GM18517 (cell line): Measurements from ENCODE around the gene BAZ2A.
A peak's percentile ranks its signal among the peaks of the same experiment; 100 is the strongest.
"Not testable (repeated sequence)": the region's sequence is repeated elsewhere in the genome, so short reads cannot be mapped to it uniquely, and the experiment has no call there.

Source experiments
- ATAC-seq: cut with Tn5 transposase; IDR thresholded peaks from one replicate; pipeline ENCODE4 v1.9.1; 2021; ENCODE audit warnings: mild to moderate bottlenecking, moderate library complexity; ENCODE audit not compliant: unreplicated experiment

The BAZ2A gene

DNA sequence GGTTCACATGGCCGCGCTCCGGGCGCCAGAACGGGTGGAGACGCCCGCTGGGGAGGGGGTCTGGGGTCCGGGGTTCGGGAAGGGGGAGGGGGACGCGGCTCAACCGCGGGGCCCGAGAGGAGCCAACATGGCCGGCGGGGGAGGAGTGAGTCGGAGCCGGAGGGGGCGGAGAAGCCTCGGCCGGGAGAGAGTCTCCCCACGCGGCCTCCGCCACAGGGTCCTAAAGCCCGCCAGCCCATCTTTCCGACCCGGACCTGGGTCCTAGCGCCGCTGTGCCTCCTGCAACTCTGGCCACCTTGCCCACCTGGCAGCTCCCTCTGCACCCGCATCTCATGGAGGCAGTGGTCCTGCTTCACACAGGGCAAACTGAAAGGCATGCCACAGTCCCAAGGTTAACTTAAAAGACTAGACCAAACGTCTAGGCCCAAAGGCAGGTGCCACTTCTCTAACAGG, at the start of gene BAZ2A:
Gene BAZ2A, minus strand, starts transcription at position 147 of the 453 bp plus-strand sequence. CDS start 12,796 bp downstream, outside the sequence.
- ATAC-seq: peak; percentile 45

DNA sequence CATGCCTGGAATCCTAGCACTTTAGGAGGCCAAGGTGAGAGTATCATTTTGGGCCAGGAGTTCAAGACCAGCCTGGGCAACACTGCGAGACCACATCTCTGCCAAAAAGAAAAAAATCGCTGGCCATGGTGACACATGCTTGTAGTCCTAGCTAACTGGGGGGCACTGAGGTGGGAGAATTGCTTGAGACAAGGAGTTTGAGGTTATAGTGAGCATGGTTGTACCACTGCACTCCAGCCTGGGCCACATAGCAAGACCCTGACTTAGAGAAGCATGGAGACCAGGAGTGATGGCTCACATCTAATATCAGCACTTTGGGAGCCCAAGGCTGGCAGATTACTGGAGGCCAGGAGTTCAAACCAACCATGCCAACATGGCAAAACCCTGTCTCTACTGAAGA, 48.7 kb upstream of the BAZ2A start:
- no peak for ATAC-seq

DNA sequence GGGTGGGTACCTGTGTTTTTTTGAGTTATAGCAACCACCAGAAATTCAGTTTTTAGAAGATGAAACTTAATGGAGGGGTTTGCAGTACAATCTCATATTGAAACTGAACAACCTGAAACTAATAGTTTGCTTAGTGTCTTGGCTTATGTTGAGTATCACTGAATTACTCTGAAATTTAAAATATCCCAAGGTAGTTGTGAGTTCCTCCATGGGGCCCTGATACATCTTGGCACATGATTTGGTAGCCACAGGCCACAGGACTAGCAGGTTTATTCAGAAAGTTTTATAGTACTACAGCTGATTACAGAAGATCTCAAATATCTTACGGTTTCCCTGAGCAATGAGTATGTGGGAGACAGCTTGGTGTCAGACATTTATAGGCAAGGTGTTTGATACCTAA, 47.6 kb upstream of the BAZ2A start:
- peak; percentile 62 for ATAC-seq

DNA sequence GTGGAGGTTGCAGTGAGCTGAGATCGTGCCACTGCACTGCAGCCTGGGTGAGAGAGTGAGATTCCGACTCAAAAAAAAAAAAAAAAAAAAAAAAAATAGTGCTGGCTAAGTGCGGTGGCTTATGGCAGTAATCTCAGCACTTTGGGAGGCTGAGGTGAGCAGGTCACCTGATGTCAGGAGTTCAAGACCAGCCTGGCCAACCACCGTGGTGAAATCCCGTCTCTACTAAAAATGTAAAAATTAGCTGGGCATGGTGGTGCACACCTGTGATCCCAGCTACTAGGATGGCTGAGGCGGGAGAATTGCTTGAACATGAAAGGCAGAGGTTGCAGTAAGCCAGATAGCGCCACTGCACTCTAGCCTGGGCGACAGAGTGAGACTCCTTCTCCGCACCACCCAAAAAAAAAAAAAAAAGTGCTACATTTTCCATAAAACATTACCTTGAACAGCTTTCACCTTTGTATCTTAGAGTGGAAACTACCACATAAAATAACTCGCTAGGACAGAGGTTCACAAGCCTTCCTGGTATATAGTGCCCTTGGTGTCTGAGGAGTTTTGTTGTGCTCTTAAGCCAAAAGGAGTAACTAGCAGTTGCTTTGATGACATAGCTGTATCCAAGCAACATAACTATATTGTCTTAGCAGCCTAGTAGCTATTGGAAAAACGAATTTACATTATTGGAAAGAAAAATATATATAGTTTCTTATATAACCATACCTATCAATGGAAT, 46.9 kb upstream of the BAZ2A start:
- ATAC-seq: no peak

DNA sequence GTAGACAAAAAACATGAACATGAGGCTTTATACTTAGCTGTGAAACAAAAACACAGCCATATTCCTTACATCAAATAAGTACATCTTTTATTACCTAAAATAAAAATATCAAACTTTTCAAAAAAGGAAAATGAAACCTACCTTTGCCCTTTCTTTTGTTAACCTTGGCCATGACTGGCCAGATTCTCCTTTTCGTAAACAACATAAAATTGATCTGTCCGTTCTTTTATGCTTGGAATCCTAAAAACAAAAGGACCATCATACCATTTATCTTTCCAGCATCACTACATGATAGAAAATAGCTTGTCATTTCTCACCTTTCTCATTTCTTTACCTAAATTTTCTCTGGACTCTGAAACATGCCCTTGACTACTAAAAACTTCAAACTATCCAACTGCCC, 41.5 kb upstream of the BAZ2A start:
- no peak for ATAC-seq

DNA sequence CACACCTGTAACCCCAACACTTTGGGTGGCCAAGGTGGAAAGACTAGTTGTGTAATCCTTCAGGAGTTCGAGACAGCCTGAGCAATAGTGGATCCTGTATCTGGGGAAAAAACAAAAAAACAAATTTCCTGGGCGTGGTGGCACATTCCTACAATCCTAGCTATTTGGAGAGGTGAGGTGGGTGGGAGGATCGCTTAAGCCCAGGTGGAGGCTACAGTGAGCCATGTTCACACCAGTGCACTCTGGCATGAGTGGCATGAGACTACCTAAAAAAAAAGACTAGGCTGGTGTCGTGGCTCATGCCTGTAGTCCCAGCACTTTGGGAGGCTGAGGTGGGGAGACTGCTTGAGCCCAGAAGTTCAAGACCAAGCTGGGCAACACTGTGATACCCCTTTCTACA, 40.7 kb upstream of the BAZ2A start:
- ATAC-seq: no peak

DNA sequence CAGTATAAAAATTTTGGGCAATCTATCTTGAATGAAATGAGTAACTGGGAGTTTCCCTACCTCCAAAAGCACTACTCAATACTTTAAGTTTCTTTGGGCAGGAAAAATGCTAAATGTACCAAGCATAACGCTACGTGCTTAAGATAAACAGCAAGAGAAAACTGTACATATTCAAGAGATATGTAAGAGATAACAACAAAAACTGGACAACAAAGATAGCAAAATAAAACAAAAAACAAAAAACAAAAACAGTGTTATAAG, 38.0 kb upstream of the BAZ2A start:
- no peak for ATAC-seq

DNA sequence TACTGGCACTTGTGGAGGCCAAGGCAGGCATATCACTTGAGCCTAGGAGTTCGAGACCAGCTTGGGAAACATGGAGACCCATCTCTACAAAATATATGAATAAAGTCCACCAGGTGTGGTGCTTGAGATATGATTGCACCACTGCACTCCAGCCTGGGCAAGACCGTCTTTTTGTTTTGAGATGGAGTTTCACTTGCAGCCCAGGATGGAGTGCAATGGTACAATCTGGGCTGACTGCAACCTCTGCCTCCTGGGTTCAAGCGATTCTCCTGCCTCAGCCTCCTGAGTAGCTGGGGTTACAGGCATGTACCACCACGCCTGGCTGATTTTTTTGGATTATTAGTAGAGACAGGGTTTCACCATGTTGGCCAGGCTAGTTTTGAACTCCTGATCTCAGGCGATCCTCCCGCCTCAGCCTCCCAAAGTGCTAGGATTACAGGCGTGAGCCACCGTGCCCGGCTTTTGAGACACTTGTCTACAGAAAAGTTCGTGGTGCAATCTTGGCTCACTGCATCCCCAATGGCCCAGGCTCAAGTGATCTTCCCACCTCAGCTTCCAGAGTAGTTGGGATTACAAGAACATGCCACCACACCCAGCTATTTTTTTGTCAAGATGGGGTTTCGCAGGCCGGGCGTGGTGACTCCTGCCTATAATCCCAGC, 32.0 kb upstream of the BAZ2A start:
- no peak for ATAC-seq

DNA sequence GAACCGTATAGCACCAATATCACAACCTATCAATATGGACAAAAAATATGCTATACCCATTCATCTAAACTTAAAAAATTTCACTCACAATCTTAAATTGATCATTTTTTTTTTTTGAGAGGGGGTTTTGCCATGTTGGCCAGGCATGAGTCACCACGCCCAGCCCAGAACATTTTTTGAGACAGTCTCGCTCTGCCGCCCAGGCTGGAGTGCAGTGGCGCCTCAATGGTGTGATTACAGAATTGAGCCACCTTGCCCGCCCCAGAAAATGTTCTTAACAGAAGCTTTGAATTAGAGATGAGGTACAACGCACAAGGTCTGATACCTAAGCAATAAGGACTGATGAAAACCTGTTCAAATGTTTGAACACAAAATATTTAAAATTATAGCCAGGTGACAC, 31.4 kb upstream of the BAZ2A start:
- ATAC-seq: no peak

DNA sequence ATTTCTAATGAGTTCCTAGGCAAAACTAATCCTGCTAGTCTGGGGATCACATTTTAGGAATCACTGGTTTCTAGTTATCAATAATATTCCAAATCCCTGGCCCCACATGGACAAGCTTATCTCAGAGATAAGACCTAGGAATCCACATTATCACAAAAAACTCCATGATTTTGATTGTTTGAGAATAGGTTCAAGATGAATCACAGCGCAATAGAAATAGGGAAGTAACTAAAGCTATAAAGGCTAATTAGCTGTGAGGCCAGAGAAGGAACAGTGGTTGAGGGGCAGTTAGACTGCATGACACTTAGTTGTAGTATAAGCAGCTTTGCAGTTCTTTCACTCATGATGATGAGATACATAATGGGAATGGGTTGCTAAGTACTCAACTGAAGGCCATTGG, 28.8 kb upstream of the BAZ2A start:
- ATAC-seq: no peak

DNA sequence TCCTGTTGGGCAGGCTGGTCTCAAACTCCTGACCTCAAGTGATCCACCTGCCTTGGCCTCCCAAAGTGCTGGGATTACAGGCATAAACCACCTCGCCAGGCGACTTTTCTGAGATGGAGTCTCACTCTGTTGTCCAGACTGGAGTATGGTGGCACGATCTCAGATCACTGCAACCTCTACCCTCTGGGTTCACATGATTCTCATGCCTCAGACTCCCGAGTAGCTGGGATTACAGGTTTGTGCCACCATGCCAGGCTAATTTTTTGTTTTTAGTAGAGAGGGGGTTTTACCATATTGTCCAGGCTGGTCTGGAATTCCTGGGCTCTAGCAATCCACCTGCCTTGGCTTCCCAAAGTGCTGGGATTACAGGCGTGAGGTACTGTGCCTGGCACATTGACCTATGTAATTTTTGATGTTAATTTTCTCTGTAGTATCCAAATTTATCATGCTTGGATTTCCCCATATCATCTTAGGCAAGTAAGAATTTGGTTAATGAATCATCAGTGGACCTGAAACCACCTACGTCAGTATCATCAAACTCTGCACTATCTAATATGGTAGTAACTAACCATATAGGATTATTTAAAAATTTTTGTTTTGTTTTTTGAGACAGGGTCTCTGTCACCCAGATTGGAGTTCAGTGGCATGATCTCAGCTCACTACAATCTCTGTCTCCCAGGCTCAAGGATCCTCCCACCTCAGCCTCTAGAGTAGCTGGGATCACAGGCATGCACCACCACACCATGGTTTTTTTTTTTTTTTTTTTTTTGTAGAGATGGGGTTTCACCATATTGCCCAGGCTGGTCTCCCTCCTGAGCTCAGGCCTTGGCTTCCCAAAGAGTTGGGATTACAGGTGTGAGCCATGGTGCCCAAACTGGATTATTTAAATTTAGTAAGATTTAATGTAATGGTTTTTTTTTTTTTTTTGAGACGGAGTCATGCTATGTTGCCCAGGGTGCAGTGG, 27.6 kb upstream of the BAZ2A start:
- ATAC-seq: no peak

DNA sequence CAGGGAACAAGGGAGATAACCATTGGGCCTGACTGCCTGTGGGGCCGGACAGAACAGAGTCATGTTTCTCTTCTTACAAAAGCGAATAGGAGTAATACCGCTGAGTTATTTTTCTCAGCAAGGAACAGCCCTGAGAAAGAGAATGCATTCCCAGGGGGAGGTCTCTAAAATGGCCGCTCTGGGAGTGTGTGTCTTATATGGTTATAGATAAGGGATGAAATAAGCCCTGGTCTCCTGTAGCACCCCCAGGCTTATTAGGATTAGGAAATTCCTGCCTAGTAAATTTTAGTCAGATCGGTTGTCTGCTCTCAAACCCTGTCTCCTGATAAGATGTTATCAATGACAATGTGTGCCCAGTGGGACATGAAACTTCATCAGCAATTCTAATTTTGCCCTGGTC, 23.7 kb upstream of the BAZ2A start:
- not testable (repeated sequence) for ATAC-seq

DNA sequence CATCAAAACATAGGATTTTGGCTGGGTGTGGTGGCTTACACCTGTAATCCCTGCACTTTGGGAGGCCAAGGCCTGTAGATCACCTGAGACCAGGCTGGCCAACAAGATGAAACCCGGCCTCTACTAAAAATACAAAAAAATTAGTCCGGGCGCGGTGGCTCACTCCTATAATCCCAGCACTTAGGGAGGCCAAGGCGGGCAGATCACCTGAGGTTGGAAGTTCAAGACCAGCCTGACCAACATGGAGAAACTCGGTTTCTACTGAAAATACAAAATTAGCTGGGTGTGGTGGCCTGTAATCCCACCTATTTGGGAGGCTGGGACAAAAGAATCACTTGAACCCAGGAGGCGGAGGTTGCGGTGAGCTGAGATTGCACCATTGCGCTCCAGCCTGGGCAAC, 17.9 kb upstream of the BAZ2A start:
- ATAC-seq: not testable (repeated sequence)

DNA sequence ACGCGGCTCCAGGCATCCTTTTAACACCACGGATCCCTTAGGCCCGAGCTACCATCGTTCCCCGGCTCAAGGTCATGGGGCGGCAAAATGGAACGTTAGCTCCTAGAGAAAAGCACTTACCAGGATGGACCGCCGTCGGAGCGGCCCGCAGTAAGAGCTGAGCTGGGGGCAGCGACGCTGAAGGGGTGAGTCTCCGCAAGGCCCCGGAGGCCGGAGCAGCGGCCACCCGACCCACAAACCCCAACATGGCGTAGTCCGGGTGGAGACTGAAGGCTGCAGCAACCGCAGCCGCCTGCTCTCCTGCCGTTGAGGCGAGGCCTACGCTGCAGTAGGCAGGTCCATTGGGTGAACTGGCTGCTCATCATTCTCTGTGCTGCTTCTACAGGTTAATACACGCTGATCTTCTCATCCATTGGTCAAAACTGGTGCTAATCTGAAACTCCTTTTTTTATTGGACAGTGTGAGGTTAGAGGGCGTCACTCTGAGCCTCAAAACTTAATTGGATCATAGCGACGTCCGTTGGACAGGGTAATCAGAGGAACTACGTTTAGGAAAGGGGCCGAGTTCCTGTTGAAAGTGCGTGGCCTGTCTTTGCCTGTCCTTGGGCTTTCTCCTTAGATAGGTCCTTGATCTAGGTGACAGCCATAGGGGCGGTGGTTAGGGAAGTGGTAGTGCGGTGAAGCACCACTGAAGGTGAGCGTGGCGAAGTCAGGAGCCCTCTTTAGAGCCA, 15.8 kb upstream of the BAZ2A start, which contains the start of gene ATP5F1B:
Gene ATP5F1B, minus strand, starts transcription at position 268 of the 730 bp plus-strand sequence. Its CDS starts 21 bp downstream, at position 247.
- ATAC-seq: peak; percentile 99

DNA sequence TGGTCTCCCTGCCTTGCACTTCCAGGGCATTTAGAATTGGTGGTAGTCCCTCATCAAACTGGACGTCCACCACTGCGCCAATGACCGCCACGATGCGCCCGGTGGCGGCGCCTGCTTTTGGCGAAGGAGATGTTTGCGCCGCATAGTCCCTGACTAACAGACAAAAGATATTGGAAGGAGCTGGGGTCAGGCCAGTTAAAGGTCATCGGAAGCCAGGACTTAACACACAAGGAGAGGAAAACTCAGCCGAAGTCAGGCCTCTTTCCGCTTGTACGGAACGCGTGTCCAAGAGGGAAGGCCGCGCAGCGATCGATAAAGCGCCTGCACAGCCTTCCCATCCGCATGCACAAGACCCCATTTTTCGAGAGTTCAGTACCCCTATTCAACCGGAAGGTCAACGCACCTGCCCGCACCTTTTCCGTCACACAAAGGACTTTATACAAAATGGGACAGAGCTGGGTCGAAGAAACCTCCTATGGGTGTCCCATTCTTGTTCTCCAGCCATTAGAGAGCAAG, 15.1 kb upstream of the BAZ2A start:
- no peak for ATAC-seq

DNA sequence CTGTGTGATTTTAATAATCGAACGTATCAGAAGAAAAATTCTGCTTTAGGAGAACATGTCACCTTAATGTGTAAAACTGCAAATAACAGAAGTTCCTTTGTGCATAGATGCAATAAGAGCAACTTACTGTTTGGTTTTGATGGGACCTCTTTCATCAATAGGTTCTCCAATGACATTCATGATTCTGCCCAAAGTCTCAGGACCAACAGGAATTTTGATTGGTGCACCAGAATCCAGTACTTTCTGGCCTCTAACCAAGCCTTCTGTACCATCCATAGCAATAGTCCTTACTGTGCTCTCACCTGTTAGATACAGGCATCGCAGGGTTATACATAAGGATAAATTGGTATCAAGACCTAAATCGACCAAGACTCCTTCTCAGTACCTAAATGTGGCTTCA, 14.5 kb upstream of the BAZ2A start:
- no peak for ATAC-seq

DNA sequence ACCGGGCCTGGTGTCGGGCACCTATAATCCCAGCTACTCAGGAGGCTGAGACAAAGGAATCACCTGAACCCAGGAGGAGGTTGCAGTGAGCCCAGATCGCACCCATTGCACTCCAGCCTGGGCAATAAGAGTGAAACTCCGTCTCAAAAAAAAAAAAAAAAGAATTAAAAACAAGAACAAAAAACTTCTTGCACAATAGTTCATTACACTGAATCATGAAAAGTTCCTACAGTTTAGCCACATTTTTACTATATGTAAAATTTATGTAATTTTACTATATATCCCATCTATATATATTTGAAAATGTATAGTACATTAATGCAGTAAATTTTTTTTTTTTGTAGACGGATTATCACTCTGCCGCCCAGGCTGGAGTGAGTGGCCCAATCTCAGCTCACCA, 11.1 kb upstream of the BAZ2A start:
- ATAC-seq: no peak

DNA sequence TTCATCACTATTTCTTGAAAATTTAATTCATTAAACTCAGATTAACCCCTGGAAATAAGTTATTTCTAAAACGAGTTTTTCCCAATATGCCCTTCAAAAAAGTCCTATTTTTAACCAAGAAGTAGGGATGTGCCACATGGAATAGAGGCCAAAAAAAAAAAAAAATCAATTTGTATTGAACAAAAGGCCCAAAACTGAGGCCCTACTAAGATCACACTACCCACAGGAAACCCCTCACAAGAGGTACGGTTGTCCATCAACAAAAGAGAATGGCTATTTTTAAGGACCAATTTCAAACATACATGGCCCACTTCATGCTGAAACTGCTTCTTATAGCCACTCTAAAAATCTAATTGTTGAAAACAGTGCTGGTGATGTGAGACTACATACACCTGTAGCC, 7.5 kb upstream of the BAZ2A start:
- no peak for ATAC-seq

DNA sequence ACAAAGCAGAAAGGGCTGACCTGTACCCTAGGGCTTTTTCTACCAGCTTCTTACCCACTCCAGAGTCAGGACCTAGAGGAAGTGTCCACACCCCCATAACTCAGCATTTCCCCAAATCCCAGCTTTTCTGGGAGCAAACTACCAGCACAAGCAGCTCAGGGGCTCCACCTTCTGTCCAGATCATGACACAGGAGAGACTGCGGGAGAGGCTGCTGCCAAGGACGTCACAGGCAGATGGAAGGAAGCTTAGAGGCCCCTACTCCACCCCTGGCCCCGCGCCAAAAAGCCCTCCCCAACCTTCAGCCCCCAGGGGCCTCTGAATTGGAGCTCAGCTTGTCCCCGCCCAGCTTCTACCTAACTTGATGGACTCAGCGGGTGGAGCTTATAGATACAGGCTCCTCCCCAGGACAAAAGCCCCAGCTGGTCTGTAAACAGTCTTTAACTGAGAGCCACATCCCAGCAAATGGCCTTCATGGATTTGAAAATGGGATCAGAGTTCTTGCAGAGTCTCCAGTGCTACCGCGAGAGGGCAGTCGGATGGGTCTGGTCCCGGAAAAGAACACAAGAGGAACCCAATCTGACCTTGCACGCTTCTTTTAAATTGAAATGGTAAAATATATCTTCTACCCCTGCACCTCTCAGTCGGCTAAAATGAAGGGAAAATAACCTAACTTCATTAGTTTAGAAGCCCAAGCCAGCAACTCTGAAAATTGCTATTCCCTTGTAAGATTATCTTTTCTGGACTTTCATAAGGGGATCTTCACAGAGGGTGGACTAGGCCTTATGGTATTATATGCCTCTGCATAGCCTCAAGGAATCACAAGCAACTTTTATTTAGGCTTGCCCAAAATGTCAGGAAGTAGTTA, 6.8 kb upstream of the BAZ2A start:
- peak; percentile 54 for ATAC-seq
